Thyroid gland (tissue), 4 donors: ENCODE measurements around the gene GRK2. TPM values are rescaled to one million over a fixed set of nuclear protein-coding genes. Genes with fewer than 3 reads are reported as not detected.

Experiments
- DNase-seq, 2 donors: peaks; one replicate each; pipeline ENCODE4 v3.0.0-alpha.2; 2019
- H3K27ac ChIP-seq, 3 donors: fragments of 200-600 bp; sonication (generic); 1 replicate in 2 of 3; 2 replicates in 1 of 3; pipeline ENCODE4 v1.5.1; 2016 to 2019; ENCODE audit warnings: mild to moderate bottlenecking in 1 of 3, moderate library complexity in 1 of 3
- H3K27me3 ChIP-seq: fragments of 200-600 bp; sonication (generic); one replicate; pipeline ENCODE4 v1.5.1; 2019
- H3K36me3 ChIP-seq, 2 donors: fragments of 200-600 bp; sonication (generic); one replicate each; pipeline ENCODE4 v1.5.1; 2016 to 2019
- H3K4me1 ChIP-seq, 2 donors: fragments of 200-600 bp; sonication (generic); one replicate each; pipeline ENCODE4 v1.5.1; 2017 to 2019
- H3K4me3 ChIP-seq, 3 donors: fragments of 200-600 bp; sonication (generic); replicated peaks in 1 of 3; 1 replicate in 2 of 3; 2 replicates in 1 of 3; pipeline ENCODE4 v1.5.1; 2016; ENCODE audit warnings: mild to moderate bottlenecking in 1 of 3
- H3K9me3 ChIP-seq: fragments of 200-600 bp; sonication (generic); one replicate; pipeline ENCODE4 v1.5.1; 2017
- CTCF ChIP-seq, 6 experiments: fragments of 200-600 bp in 3 of 6; fragments of 450-650 bp in 3 of 6; sonication (generic) in 3 of 6; IDR thresholded peaks; one replicate each; pipeline ENCODE4 v1.5.1; 2016 to 2019; ENCODE audit warnings: antibody characterized with exemption in 6 of 6, mild to moderate bottlenecking in 2 of 6, inconsistent platforms in 1 of 6, moderate library complexity in 1 of 6
- POLR2A ChIP-seq, 2 donors: fragments of 450-650 bp; IDR thresholded peaks; one replicate each; pipeline ENCODE4 v1.6.1; 2017; ENCODE audit warnings: antibody characterized with exemption in 2 of 2, mild to moderate bottlenecking in 2 of 2, moderate library complexity in 1 of 2
- WGBS, 2 donors: methylation state at CpG; one replicate each; pipeline ENCODE4 v1.1.5; 2017; 5-methylcytosine and 5-hydroxymethylcytosine counted together
- intact Hi-C: fragments of 100-400 bp; cut with DNase I; formaldehyde crosslinking; loops from one replicate; pipeline ENCODE4 v1.15.1; 2023
- total RNA-seq, 4 donors: library from RNA; depleted of rRNA; stranded (reverse); fragments of >200 nt; gene quantifications; one replicate each; pipeline ENCODE4 v1.2.3, GENCODE V29; 2016

GRK2 gene
- total RNA-seq, 4 donors from 2014 or later, result 32.8 to 55.8 (median 40.6) TPM

- no peaks in the 10 kb centered on the region for H3K9me3 ChIP-seq
- peaks cover 39 to 42% of the 10 kb centered on the region in 2 donors for H3K36me3 ChIP-seq
- TF ChIP-seq POLR2A (IDR thresholded peaks at IDR 0.05) (no peak), CTCF (IDR thresholded peaks at IDR 0.05) (no peak)
- peaks cover 29 to 61% of the 10 kb centered on the region in 2 donors for H3K4me1 ChIP-seq
- 86 to 95% methylated on average over 2 to 8 of the region's 14 CpGs for WGBS, 2 donors
- no peaks in the 10 kb centered on the region for H3K27me3 ChIP-seq
- DNase-seq, result peak in 1 of 2 donors; percentile 1
- intact Hi-C loops, result no loop called here
- no peak overlapping the region for H3K4me3 ChIP-seq
- H3K27ac ChIP-seq, result peak overlapping the region; percentile 41 to 74 (median 42)
These were observed 12.1 kb downstream of the GRK2 start for GRCh38 chr11:67278135-67278938.

DNA sequence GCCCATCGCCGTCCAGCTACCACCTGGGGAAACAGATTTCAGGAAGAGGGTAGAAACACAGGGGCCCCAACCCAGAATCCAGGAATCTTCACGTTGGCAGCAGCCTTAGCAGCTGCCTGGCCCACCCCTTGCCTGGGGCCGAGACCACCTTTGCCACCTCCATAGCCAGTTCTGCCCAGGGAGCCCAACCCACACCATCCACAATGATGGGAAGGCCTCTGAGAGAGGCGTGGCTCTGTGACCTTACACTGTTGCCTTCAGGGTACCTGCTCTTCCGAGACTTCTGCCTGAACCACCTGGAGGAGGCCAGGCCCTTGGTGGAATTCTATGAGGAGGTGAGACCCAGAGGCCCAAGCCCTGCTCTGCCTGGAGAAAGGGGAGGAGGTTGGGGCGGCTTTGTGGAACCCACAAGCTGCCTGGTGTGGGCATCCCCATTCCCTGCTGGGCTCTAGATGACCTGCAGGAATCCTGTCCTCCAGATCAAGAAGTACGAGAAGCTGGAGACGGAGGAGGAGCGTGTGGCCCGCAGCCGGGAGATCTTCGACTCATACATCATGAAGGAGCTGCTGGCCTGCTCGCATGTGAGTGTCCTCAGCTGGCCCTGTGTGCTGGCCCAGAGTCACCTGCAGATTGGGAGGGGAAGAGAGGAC, 12.8 kb downstream of the GRK2 start:
- peak in 1 of 2 donors; percentile 2 for DNase-seq
- Histone ChIP-seq H3K4me3 (no peak overlapping the region), H3K27ac (no peak overlapping the region), H3K4me1 (peaks cover 22 to 54% of the 10 kb centered on the region in 2 donors), H3K27me3 (no peaks in the 10 kb centered on the region), H3K36me3 (peaks cover 46 to 48% of the 10 kb centered on the region in 2 donors), H3K9me3 (no peaks in the 10 kb centered on the region)
- WGBS, 2 donors, result 89 to 92% methylated on average over 11 to 13 of the region's 14 CpGs
- TF ChIP-seq CTCF (IDR thresholded peaks at IDR 0.05) (no peak), POLR2A (IDR thresholded peaks at IDR 0.05) (no peak)
- intact Hi-C loops, result no loop called here

DNA sequence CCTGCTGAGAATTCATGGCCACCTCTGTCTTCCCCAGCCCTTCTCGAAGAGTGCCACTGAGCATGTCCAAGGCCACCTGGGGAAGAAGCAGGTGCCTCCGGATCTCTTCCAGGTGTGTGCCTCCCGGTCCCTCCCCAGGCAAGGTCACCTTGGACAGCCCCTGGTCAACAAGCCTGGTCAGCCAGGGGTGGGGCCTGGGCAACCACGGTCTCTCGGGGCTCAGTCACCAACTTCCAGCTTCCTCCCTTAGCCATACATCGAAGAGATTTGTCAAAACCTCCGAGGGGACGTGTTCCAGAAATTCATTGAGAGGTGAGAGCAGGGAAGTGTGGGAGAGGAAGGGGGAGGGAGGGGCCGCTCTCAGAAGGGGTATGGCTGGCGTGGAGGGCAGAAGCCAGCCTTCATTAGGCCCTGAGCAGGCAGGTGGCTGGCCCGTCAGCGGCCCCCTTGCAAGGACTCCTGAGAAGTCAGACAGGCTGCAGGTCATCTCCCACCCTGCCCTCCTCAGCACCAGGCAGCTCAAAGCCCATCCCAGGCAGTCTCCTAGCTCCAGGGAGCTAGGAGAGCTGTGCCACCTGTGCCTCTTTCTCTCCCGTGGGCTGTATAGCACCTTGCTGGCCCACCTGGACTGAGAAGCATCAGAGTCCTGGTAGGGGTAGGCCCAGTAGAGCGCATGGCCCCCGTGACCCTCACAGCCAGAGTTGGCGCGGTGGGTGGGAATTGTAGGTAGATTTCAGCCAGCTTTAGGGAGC, 13.5 kb downstream of the GRK2 start:
- H3K36me3 ChIP-seq, result peaks cover 53 to 55% of the 10 kb centered on the region in 2 donors
- intact Hi-C loops, result no loop called here
- H3K27ac ChIP-seq, result no peak overlapping the region

GRCh38 chr11:67280341-67280787, 14.1 kb downstream of the GRK2 start:
- H3K27me3 ChIP-seq, result no peaks in the 10 kb centered on the region
- H3K4me1 ChIP-seq, result peaks cover 17 to 41% of the 10 kb centered on the region in 2 donors
- peak in 1 of 2 donors; percentile 1 for DNase-seq
- no peak overlapping the region for H3K27ac ChIP-seq
- intact Hi-C loops, result no loop called here
- no peak for TF ChIP-seq CTCF (IDR thresholded peaks at IDR 0.05)
- no peak for TF ChIP-seq POLR2A (IDR thresholded peaks at IDR 0.05)
- no peak overlapping the region for H3K4me3 ChIP-seq
- WGBS, 2 donors, result 83 to 92% methylated on average over 10 to 13 of the region's 13 CpGs
- H3K36me3 ChIP-seq, result peaks cover 59 to 61% of the 10 kb centered on the region in 2 donors
- no peaks in the 10 kb centered on the region for H3K9me3 ChIP-seq

More for the DNA sequence above, 13.5 kb downstream of the GRK2 start:
- 84 to 93% methylated on average over 13 of the region's 17 CpGs for WGBS, 2 donors
- H3K27me3 ChIP-seq, result no peaks in the 10 kb centered on the region
- no peak overlapping the region for H3K4me3 ChIP-seq
- peak in 1 of 2 donors; percentile 1 for DNase-seq
- H3K9me3 ChIP-seq, result no peaks in the 10 kb centered on the region
- TF ChIP-seq CTCF (IDR thresholded peaks at IDR 0.05) (no peak), POLR2A (IDR thresholded peaks at IDR 0.05) (no peak)
- H3K4me1 ChIP-seq, result peaks cover 17 to 47% of the 10 kb centered on the region in 2 donors
